SIG-M5 treated with dmso at 0.1 percent for 504 hours (cell line): ENCODE data around the gene ABI3BP.

Experiments used
- DNase-seq: peaks from one replicate; lab custom pipeline; 2025; ENCODE audit not compliant: unreplicated experiment; lab: John Stamatoyannopoulos, UW

Gene ABI3BP

DNA sequence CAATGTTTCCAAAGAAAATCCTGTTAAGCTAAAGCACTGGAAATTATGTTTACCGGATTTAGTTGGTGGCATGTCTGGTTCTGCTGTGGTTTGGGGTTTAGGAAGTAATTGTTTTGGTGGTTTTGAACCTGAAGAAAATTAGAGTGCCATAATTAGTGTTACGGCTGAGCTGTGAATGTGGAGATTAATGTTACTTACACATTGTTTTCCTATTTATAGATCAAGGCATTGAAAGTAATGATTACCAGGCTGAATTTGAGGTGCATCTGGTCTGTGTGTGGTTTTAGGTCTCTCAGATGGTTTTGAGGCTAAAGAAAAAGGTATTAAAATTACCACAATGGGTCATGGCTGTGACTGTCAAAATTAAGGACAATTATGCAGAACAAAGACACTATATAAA lies 155.1 kb downstream of the ABI3BP start:
- no peak for DNase-seq

DNA sequence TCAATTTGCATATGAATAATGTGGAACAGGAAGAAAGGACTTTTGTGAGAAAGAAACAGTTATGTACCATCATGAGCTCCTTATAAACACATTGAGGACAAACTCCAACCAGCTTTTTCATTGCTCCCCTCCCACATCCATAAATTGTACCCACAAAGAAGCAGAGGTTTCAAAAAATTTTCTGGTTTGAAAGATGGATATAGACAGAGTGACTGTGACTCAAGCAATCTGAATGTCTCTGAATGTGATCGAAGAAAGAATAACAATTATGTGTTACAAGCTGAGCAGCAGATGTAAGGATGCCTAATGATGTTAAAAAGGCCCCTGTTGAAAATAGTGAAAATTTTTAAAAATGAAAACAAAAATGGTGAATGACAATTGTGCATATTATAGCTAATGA lies 156.6 kb downstream of the ABI3BP start:
- DNase-seq, result no peak

DNA sequence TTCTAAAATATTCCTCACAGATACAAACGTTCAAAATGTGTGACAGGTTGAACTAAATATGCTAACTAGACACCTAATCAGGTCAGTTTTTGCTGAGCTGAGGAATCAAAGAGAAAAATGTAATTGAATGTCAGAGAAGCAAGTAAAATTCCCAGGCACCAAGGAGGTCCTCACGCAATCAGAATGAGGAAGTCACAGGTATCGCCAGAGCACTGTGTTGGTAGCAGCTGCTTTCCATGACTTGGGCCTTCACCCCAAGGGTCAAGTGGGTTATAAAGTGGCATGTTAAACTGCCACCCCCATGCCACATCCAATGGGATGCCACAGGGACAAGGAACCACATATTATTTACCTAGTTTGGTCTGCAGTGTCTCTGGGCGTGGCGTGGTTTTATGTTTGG lies 158.9 kb downstream of the ABI3BP start:
- no peak for DNase-seq

DNA sequence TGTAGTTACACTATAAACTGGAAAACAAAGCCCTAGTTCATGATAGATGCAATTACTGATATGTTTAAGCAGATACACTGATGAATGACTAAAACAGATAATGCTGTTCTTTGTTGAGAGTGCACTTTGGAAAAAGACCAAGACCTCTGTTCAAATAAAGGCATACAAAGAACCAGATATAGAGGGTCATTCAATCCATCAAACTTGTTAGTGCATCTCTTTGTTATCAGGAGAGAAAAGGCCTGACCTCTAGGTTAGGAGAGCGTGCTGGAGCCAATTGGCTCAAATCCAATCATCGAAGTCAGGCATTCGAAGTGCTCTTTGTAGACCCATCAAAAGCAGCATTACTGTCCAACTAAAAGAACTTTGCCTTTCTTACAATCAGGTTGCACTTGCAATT lies 159.7 kb downstream of the ABI3BP start:
- no peak for DNase-seq

DNA sequence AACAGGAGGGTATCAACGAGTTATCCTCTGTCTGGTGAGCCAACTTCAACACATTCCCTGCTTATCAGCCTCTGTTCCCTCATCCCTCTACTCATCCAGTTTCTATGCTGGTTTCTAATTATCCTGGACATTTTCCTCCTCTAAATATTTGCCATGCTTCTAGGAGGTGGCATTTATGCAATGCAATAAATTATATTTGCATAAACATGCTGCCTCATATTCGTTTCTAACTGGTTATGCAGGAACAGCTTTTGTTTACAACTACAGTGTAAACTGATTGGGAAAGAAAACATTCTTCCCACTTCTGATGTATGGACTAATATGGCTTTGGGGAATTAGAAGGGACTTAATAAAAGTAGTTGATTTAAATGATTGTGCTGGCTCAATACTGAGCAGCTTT lies 161.6 kb downstream of the ABI3BP start:
- no peak for DNase-seq

DNA sequence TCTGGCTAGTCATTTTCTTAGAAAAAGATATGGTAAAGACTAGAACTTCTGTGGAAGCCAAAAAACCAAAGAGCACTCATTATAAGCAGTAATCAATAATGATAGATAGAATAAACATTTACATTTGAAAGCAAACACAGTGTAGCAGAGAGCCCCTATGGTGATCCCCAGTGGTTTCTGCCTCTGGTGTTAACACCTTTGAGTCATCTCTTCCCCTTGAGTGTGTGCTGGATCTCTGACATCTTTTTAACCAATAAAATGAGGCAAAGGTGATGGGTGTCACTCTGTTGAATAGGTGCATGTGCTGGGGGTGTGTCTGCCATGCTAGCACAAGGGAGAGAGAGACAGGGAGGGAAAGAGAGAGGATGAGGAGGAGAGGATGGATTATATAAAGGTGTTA lies 162.3 kb downstream of the ABI3BP start:
- DNase-seq, result no peak

DNA sequence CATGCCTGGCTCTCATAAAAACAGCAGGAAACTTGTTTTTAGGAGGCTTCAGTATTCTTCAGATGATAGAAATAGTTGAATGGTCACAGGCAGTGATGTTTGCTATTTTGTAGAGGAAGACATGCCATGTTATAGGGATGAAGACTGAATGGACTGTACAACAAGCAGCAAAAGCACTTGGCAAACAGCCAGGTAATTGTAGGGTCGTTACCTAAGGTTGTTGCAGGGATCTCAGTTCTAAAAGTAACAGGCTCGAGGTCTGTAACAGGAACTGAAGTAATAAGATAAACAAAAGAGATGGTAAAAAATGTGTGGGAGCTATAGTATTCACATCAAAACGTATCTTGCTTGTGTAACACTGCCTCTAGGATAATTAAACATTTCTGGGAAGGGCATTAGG lies 167.6 kb downstream of the ABI3BP start:
- DNase-seq, result no peak

DNA sequence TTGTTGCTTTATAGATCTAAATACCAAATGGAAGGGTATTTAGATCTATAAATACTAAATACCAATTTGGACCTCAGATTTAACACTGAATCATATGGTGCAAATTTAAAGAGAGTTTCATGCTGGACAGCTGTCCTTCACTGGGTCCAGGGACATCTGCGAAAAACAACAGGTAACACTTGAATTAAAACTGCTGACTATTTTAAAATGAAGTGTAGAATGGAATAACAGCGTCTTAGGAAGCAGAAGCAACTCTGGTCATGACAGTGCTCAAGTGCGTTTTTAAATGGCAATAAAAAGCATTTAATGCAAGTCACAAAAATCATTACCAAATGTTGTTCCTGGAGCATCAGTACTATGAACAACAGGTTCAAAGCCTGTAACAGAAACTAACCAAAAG lies 177.6 kb downstream of the ABI3BP start:
- DNase-seq, result no peak

DNA sequence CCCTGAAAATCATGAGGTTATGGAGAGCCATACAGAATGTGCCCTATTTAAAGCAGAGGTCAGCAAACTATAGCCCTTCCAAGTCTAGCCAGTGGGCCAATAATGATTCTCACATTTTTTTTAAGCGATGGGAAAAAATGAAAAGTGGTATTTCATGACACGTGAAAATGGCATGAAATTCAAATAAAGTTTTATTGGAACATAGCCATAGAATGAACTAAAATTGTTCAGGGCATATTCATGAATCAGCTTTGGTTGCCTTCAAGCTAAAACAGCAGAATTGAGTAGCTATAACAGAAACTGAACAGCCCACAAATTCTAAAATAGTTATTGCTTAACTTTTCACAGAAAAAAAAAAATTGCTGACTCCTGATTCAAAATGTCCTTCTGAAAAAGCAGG lies 179.4 kb downstream of the ABI3BP start:
- no peak for DNase-seq

DNA sequence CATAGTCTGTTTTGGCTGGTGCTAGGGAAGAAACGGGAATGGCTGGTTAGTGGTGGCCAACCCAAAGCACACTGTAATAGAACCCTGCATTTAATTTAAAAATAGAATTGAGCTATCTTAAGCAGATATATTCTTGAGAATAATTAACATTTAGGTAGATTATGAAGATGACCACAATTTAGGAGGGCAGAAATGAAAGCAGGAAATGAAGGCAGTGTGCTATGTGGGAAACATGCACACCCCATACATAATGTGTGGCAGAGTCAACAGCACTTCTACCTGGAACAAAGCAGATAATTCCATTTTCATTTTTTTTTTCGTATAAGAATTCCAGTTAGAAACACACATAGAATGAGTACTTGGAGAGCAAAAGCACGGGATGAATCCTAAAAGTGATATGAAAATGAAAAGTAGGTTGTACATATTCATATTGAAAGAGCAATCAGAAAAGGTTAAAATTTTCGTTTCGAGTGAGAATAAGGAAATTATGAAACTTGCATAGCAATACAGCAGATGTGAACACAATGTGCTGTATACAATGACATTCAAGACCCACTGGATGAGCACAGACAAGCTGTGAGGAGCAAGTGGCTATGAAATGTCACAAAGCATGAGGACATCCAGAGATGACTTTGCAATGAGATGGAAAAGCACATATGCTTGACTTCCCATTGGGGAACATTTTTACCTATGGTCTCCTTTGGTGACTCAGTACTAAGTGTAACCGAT lies 181.3 kb downstream of the ABI3BP start:
- DNase-seq, result no peak

DNA sequence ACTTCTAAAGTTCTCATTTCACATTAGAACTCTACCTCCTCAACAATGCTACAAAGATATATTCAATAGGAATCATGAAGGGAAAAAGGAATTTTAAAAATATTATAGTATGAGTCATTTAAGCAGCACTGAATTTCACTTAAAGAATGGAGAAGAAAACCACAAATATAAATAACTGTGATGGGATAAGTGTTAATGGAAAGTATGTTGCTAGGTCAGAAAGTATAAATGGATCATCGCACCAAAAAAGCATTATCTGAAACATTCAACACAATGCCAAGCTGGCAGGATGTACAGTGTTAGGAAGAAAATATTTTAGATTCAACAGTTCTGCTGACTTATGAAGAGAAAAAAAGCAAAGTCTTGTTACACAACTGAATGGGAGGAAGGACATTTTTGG lies 182.6 kb downstream of the ABI3BP start:
- no peak for DNase-seq

DNA sequence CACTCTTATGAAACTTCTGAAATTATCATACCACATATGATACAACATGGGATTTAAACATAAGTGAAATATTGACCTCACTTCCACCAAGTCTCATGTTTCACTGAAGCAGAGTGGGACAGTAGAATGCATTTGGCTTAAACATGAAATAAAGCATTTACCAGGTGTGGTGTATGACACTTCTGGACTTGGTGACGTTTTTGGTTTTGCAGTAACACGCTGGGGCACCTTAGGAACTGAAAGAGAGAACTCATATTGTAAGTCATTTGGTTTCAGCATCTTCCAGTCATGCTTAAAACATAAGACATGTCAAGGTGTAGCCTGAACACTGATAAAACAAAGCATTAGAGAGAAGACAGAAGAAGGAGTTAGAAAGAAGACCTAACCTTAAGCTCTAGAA lies 188.6 kb downstream of the ABI3BP start:
- no peak for DNase-seq

DNA sequence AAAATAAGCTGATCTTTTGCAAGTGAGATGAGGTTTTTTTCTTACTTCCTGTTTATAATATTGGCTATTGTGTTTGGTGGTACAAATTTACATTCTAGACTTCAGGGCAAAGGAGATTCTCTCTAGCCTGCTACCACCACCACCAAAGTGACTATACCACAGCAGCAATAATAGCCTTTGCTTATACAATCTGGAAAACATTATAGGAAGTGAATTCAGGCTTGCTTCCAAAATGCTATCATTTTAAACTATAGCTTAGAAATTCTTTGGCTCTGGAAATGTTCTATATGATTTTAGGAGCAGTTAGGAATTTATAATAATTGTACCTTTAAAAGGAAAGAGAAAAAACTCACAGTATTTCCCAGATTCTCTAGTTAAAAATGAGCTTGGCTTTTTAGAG lies 189.5 kb downstream of the ABI3BP start:
- no peak for DNase-seq

DNA sequence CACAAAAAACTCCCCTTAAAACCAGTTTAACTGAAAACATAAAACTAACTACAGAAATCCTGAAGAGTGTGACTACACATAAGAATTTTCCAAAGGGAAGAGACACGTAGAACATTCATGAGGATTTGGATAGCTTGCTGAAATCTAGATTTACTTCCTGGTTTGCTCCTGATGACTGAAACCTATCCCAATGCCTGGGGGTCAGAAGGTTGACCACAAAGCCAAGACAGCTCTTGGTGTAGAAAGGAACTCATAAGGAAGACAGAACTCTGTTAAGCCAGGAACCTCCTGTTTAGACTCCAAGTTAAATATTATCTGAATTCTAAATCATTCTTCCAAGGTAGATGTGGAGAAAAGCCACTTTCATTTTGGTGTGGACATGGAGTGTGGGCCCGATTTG lies 191.1 kb downstream of the ABI3BP start:
- DNase-seq, result no peak

DNA sequence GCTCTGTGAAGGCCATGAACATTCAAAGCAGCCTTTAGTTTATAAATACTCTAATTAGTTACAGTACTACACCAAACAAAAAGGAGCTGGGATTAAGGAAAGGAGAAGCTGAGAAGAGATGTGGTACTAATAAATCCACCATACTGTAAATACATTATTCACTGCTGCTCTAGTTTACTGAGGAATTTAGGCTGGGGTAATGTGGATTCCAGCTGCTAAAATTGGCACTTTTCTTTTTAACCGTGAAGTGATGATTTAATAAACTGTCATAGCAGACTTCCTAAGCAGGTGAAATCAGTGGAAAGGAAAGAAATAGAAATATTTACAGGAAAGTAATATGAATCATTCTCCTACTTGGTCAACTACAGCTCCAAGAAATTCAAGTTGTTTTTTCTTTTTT lies 195.2 kb downstream of the ABI3BP start:
- no peak for DNase-seq

DNA sequence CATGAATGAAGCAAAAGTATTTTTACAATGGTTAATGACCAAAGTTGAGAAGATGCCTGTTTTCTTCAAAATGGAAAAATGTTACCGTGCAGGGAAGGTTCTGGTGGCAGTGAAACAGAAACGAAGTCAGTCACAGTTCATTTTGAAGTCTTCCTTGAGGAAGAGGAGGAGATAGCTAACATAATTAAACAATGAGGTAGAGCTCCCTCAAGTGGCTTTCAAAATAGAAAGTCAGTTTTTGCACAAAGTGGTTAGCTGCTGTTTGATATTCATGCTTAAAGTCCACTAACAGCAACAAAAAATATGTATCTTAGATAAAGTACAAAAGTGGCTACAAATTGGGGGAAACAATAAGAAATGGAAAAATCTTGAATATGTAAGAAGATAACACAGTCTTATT lies 196.7 kb downstream of the ABI3BP start:
- peak; percentile 58 for DNase-seq

DNA sequence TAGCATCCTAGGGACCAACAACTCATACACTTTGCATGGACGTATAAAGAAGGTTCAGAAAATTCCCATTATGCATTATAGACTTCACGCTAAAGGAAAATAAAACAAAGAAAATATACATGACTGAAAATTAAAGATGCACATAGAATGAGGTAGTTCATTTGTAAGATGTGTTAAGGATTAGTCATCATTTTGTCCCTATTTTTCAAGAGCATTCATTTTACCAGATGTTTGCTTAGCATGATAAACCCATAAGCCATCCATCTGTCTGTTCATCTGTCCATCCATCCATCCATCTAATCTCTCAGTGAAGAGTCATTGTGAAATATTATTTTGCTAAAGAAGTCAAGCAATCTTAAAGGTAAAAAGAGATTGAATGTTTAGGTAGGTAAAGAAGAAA lies 203.6 kb downstream of the ABI3BP start:
- DNase-seq, result no peak

DNA sequence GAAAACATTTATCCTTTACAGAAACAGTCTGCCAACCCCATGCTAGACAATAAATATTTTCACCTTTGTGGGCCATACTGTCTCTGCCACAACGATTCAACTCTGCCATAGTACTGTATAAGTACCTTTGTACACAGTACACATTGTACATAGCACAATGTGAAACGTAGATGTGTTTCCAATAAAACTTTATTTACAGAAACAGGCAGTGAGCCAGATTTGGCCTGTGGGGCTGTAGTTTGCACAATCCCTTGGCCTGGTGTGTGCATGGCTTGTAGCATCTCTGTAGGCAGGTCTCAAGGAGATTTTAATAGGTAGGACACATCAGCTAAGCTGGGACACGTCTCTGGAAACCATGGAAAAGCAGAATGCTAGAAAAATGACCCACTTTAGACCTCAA lies 209.6 kb downstream of the ABI3BP start:
- no peak for DNase-seq

DNA sequence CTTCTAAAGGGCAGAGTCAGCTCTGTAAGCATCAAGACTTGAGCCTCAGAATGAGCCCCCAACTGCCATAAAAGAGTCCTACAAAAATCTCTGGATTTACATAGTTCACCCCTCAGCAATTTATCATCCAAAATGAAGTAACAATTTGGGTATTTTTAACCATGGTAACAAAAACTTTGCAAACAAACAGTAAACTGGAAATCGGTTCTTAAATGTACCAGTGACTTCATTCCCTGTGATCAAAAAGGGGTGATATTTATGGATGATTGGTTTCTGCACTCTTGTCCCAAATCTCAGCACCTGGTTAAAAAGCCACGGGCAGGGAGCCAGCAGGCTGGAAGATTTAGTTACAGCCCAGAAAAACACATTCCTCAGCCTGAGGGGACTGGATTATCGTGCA lies 210.3 kb downstream of the ABI3BP start:
- no peak for DNase-seq

DNA sequence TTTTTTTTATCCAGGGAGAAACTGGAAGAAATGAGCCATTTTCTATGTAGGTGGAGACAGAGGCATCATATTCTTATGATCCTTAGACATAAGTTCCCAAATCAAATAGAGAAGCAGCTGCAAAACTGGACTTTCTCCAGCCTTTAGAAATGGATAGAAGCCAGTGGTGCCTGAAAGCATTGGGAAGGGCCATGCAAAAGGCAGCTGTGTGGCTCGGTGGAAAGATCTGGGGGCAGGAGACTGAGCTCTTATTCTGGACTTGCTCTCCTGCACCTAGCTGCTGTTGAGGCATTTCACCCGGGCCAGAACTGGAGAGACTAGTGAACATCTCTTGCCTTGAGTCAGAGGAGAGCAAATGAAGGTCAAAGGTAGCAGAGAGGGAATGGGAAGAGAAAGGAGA lies 210.9 kb downstream of the ABI3BP start:
- DNase-seq, result no peak

DNA sequence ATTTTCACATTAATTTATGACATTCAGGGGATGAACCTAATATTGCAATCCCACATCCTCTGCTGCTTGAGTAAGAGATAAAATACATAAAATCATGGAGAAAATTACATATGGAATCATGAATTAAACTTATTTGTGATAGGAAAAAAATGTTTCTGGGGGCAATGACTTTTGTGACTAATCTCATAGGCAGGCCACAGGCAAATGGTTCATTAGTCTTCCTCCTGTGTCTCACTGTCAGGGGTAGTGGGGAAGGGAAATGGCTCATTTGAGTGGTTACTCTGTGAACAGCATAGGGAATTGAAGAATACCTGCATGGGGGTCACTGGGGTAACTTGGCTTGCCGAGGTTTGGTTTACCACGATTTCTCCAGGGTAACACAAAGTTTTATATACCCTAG lies 211.9 kb downstream of the ABI3BP start:
- DNase-seq, result no peak

DNA sequence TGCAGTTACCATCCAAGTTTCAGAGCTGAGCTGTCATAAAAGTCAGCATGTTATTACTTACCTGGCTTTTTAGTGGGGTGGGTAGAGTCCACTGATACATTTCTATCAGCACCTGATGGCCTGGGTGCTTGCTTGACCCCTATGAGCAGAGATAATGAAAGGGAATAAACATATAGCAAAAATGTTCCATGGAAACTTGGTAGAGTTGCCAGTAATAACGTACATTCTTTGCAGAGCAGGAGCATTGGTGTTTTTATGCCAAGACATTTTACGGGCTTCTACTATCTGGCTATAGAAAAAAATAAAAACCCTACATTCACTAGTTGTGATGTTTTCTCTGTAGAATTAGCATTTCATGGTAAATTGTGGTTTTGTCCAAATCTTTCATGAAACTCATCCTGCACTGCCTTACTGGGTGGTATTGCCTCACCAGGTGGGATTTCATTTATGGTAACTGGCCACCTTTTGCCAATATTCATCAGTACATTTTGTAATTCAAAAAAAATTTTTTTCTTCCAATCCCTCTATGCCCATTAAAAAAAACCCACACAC lies 213.1 kb downstream of the ABI3BP start:
- no peak for DNase-seq

DNA sequence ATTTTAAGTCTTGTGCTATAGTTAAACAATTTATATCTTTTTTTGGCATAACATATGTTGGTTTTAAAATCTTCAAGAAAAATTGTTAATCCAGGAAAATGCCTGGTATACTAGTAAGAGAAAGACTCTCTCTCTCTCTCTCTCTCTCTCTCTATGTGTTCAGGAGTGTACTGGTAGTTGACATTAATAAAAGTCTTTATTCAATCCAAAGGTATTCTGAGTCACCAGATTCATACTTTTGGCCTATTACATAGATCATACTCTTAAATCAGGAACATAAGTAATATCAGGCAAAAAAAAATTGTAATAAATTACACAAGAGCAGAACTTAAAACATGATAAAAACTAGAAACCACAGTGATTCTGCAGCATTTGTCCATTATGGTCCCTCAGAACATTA lies 213.7 kb downstream of the ABI3BP start:
- DNase-seq, result no peak
